Ectodermal cell (in vitro differentiated cells): ENCODE results near the gene ZACN.
"Not testable (repeated sequence)": the region's sequence is repeated elsewhere in the genome, so short reads cannot be mapped to it uniquely, and the experiment has no call there.

Source experiments
- H3K27ac ChIP-seq: 2 replicates; pipeline ENCODE4 v1.7.0; 2013; ENCODE audit warnings: mild to moderate bottlenecking, low read depth, low read length; ENCODE audit not compliant: insufficient read depth, poor library complexity, severe bottlenecking
- H3K27me3 ChIP-seq: 2 replicates; pipeline ENCODE4 v1.7.0; 2013; ENCODE audit warnings: mild to moderate bottlenecking, low read length; ENCODE audit not compliant: insufficient read depth, control insufficient read depth, poor library complexity, severe bottlenecking
- H3K36me3 ChIP-seq: one replicate; pipeline ENCODE4 v1.7.0; 2013; ENCODE audit warnings: low read length; ENCODE audit not compliant: control insufficient read depth, insufficient read depth
- H3K4me1 ChIP-seq: one replicate; pipeline ENCODE4 v1.7.0; 2013; ENCODE audit warnings: low read length; ENCODE audit not compliant: control insufficient read depth, insufficient read depth
- H3K4me3 ChIP-seq: 2 replicates; pipeline ENCODE4 v1.7.0; 2013; ENCODE audit warnings: low read depth, low read length, control low read depth; ENCODE audit not compliant: insufficient read depth
- H3K9me3 ChIP-seq: 2 replicates; pipeline ENCODE4 v1.7.0; 2013; ENCODE audit warnings: mild to moderate bottlenecking, low read length, moderate library complexity; ENCODE audit not compliant: control insufficient read depth
- WGBS, 2 experiments: methylation state at CpG; one replicate each; pipeline ENCODE4 v1.1.7; 2013; ENCODE audit warnings: missing lambda C conversion rate in 2 of 2; 5-methylcytosine and 5-hydroxymethylcytosine counted together

The ZACN gene

GRCh38 chr17:76075364-76076145 is 3.4 kb upstream of the ZACN start:
- Histone ChIP-seq H3K27ac (no peak overlapping the region), H3K27me3 (peaks cover 72% of the 10 kb centered on the region), H3K36me3 (no peaks in the 10 kb centered on the region), H3K4me1 (peaks cover 31% of the 10 kb centered on the region), H3K9me3 (no peaks in the 10 kb centered on the region), H3K4me3 (no peak overlapping the region)
- 7% methylated on average over 48 of the region's 48 CpGs for WGBS, 2 experiments

- H3K9me3 ChIP-seq, result no peaks in the 10 kb centered on the region
- no peak overlapping the region for H3K27ac ChIP-seq
- H3K4me3 ChIP-seq, result no peak overlapping the region
- no peaks in the 10 kb centered on the region for H3K36me3 ChIP-seq
- H3K27me3 ChIP-seq, result peaks cover 72% of the 10 kb centered on the region
- WGBS, 2 experiments, result 6 to 7% methylated on average over 41 of the region's 41 CpGs
- peaks cover 28% of the 10 kb centered on the region for H3K4me1 ChIP-seq
These were observed 2.7 kb upstream of the ZACN start for GRCh38 chr17:76076146-76076764.

- H3K4me1 ChIP-seq, result peaks cover 28% of the 10 kb centered on the region
- H3K27ac ChIP-seq, result no peak overlapping the region
- no peaks in the 10 kb centered on the region for H3K36me3 ChIP-seq
- H3K9me3 ChIP-seq, result no peaks in the 10 kb centered on the region
- WGBS, 2 experiments, result 10% methylated on average over 82 of the region's 82 CpGs
- H3K27me3 ChIP-seq, result peaks cover 72% of the 10 kb centered on the region
- H3K4me3 ChIP-seq, result no peak overlapping the region
These were observed 2.0 kb upstream of the ZACN start for GRCh38 chr17:76076765-76077583.

- Histone ChIP-seq H3K27ac (no peak overlapping the region), H3K4me1 (peaks cover 28% of the 10 kb centered on the region), H3K36me3 (no peaks in the 10 kb centered on the region), H3K27me3 (peaks cover 72% of the 10 kb centered on the region), H3K4me3 (no peak overlapping the region), H3K9me3 (no peaks in the 10 kb centered on the region)
- 47 to 52% methylated on average over 10 of the region's 12 CpGs for WGBS, 2 experiments
These were observed 1.3 kb upstream of the ZACN start for GRCh38 chr17:76077584-76078110.

GRCh38 chr17:76078370-76078769 is 612 bp upstream of the ZACN start:
- WGBS, 2 experiments, result 86 to 87% methylated on average over 5 of the region's 5 CpGs
- H3K36me3 ChIP-seq, H3K4me3 ChIP-seq, H3K9me3 ChIP-seq, H3K27ac ChIP-seq: not testable (repeated sequence)
- H3K4me1 ChIP-seq, result peaks cover 28% of the 10 kb centered on the region
- peaks cover 69% of the 10 kb centered on the region for H3K27me3 ChIP-seq

GRCh38 chr17:76079535-76079955 is 563 bp downstream of the ZACN start:
- Histone ChIP-seq H3K4me1 (peaks cover 28% of the 10 kb centered on the region), H3K9me3 (no peaks in the 10 kb centered on the region), H3K4me3 (no peak overlapping the region), H3K36me3 (peaks cover 10% of the 10 kb centered on the region), H3K27ac (no peak overlapping the region), H3K27me3 (peaks cover 57% of the 10 kb centered on the region)
- 58 to 65% methylated on average over 9 of the region's 9 CpGs for WGBS, 2 experiments

GRCh38 chr17:76079956-76080767 is 1.2 kb downstream of the ZACN start:
- H3K27me3 ChIP-seq, result peaks cover 51% of the 10 kb centered on the region
- H3K27ac ChIP-seq, result no peak overlapping the region
- 11% methylated on average over 23 of the region's 23 CpGs for WGBS, 2 experiments
- H3K4me1 ChIP-seq, result peaks cover 28% of the 10 kb centered on the region
- H3K36me3 ChIP-seq, result peaks cover 15% of the 10 kb centered on the region
- no peak overlapping the region for H3K4me3 ChIP-seq
- no peaks in the 10 kb centered on the region for H3K9me3 ChIP-seq

GRCh38 chr17:76080768-76081287 is 1.8 kb downstream of the ZACN start:
- WGBS, 2 experiments, result 63 to 65% methylated on average over 6 of the region's 6 CpGs
- peaks cover 44% of the 10 kb centered on the region for H3K27me3 ChIP-seq
- peaks cover 26% of the 10 kb centered on the region for H3K4me1 ChIP-seq
- H3K9me3 ChIP-seq, result no peaks in the 10 kb centered on the region
- peaks cover 18% of the 10 kb centered on the region for H3K36me3 ChIP-seq
- no peak overlapping the region for H3K27ac ChIP-seq
- H3K4me3 ChIP-seq, result no peak overlapping the region
